T-helper 2 cell treated with Interferon-gamma antibody and Interleukin-4, amounts not matched to agents 5 μg/mL and 100 μg/mL, for 36 hours (primary cell): ENCODE results near the gene ADGRE3.
A peak's percentile ranks its signal among the peaks of the same experiment; 100 is the strongest.
"Not testable (repeated sequence)": the region's sequence is repeated elsewhere in the genome, so short reads cannot be mapped to it uniquely, and the experiment has no call there.

Experiments
- DNase-seq: peaks from one replicate; pipeline ENCODE4 v3.0.0; 2021; ENCODE audit warnings: low spot score
- H3K27ac Mint-ChIP-seq: one replicate; pipeline ENCODE4 v1.8.0; 2021; ENCODE audit warnings: mild to moderate bottlenecking, mixed read lengths
- H3K27me3 Mint-ChIP-seq: one replicate; pipeline ENCODE4 v1.8.0; 2021; ENCODE audit warnings: low read depth, mixed read lengths
- H3K36me3 Mint-ChIP-seq: one replicate; pipeline ENCODE4 v1.8.0; 2021; ENCODE audit warnings: low read depth, mixed read lengths
- H3K4me1 Mint-ChIP-seq: one replicate; pipeline ENCODE4 v1.8.0; 2021; ENCODE audit warnings: low read depth, mixed read lengths
- H3K4me3 Mint-ChIP-seq: one replicate; pipeline ENCODE4 v1.8.0; 2022; ENCODE audit warnings: mild to moderate bottlenecking, moderate library complexity, mixed read lengths
- H3K9me3 Mint-ChIP-seq: one replicate; pipeline ENCODE4 v1.8.0; 2021; ENCODE audit warnings: mixed read lengths

Gene ADGRE3

GRCh38 chr19:14603990-14604387 lies 70.7 kb downstream of the ADGRE3 start:
- no peaks in the 10 kb centered on the region for H3K27me3 Mint-ChIP-seq
- no peak overlapping the region for H3K27ac Mint-ChIP-seq
- no peak overlapping the region for H3K4me3 Mint-ChIP-seq
- DNase-seq = no peak
- no peaks in the 10 kb centered on the region for H3K4me1 Mint-ChIP-seq
- no peaks in the 10 kb centered on the region for H3K9me3 Mint-ChIP-seq
- H3K36me3 Mint-ChIP-seq = no peaks in the 10 kb centered on the region

GRCh38 chr19:14599548-14600147 lies 75.0 kb downstream of the ADGRE3 start:
- Mint-ChIP-seq H3K27me3 (no peaks in the 10 kb centered on the region), H3K9me3 (peaks cover 8% of the 10 kb centered on the region), H3K27ac (no peak overlapping the region), H3K36me3 (no peaks in the 10 kb centered on the region), H3K4me3 (no peak overlapping the region), H3K4me1 (no peaks in the 10 kb centered on the region)
- no peak for DNase-seq

- H3K27ac Mint-ChIP-seq = no peak overlapping the region
- H3K9me3 Mint-ChIP-seq = peaks cover 8% of the 10 kb centered on the region
- no peak for DNase-seq
- H3K36me3 Mint-ChIP-seq = no peaks in the 10 kb centered on the region
- no peak overlapping the region for H3K4me3 Mint-ChIP-seq
- H3K4me1 Mint-ChIP-seq = no peaks in the 10 kb centered on the region
- no peaks in the 10 kb centered on the region for H3K27me3 Mint-ChIP-seq
These were observed 79.1 kb downstream of the ADGRE3 start for GRCh38 chr19:14595558-14595957.

GRCh38 chr19:14589433-14589832 lies 85.2 kb downstream of the ADGRE3 start:
- DNase-seq = peak; percentile 57
- not testable (repeated sequence) for H3K4me1 Mint-ChIP-seq, H3K36me3 Mint-ChIP-seq, H3K27ac Mint-ChIP-seq, H3K27me3 Mint-ChIP-seq, H3K9me3 Mint-ChIP-seq, H3K4me3 Mint-ChIP-seq

- H3K27ac Mint-ChIP-seq, H3K4me3 Mint-ChIP-seq, H3K9me3 Mint-ChIP-seq, H3K27me3 Mint-ChIP-seq, H3K4me1 Mint-ChIP-seq, H3K36me3 Mint-ChIP-seq: not testable (repeated sequence)
- peak; percentile 78 for DNase-seq
These were observed 89.5 kb downstream of the ADGRE3 start for GRCh38 chr19:14585187-14585586.

GRCh38 chr19:14584372-14584771 lies 90.3 kb downstream of the ADGRE3 start:
- H3K4me3 Mint-ChIP-seq, H3K36me3 Mint-ChIP-seq, H3K4me1 Mint-ChIP-seq, DNase-seq, H3K27me3 Mint-ChIP-seq, H3K9me3 Mint-ChIP-seq, H3K27ac Mint-ChIP-seq: not testable (repeated sequence)

GRCh38 chr19:14582894-14583340 lies 91.7 kb downstream of the ADGRE3 start, which contains the start of gene CLEC17A:
CLEC17A (plus strand) TSS chr19:14583084; CDS start chr19:14583161, 77 bp downstream.
- H3K27me3 Mint-ChIP-seq = no peaks in the 10 kb centered on the region
- H3K4me3 Mint-ChIP-seq = no peak within 1 kb of the TSS
- H3K27ac Mint-ChIP-seq = no peak within 1 kb of the TSS

GRCh38 chr19:14580623-14581237 lies 93.9 kb downstream of the ADGRE3 start:
- Mint-ChIP-seq H3K9me3 (no peaks in the 10 kb centered on the region), H3K36me3 (no peaks in the 10 kb centered on the region), H3K27me3 (no peaks in the 10 kb centered on the region), H3K4me3 (no peak overlapping the region), H3K27ac (no peak overlapping the region), H3K4me1 (peaks cover 1% of the 10 kb centered on the region)
- peak; percentile 47 for DNase-seq

More at GRCh38 chr19:14582894-14583340, 91.7 kb downstream of the ADGRE3 start, which contains the start of gene CLEC17A:
- Mint-ChIP-seq H3K4me1 (peaks cover 3% of the 10 kb centered on the region), H3K9me3 (no peaks in the 10 kb centered on the region), H3K36me3 (no peaks in the 10 kb centered on the region)
- DNase-seq = no peak

GRCh38 chr19:14577885-14578427 lies 96.7 kb downstream of the ADGRE3 start:
- Mint-ChIP-seq H3K4me3 (no peak overlapping the region), H3K27me3 (no peaks in the 10 kb centered on the region), H3K36me3 (no peaks in the 10 kb centered on the region), H3K27ac (no peak overlapping the region), H3K4me1 (peaks cover 6% of the 10 kb centered on the region), H3K9me3 (no peaks in the 10 kb centered on the region)
- no peak for DNase-seq

- H3K27me3 Mint-ChIP-seq = no peaks in the 10 kb centered on the region
- no peak for DNase-seq
- H3K4me1 Mint-ChIP-seq = peaks cover 6% of the 10 kb centered on the region
- H3K27ac Mint-ChIP-seq = no peak overlapping the region
- H3K4me3 Mint-ChIP-seq = no peak overlapping the region
- no peaks in the 10 kb centered on the region for H3K9me3 Mint-ChIP-seq
- no peaks in the 10 kb centered on the region for H3K36me3 Mint-ChIP-seq
These were observed 97.4 kb downstream of the ADGRE3 start for GRCh38 chr19:14577264-14577663.

GRCh38 chr19:14576363-14576762 lies 98.3 kb downstream of the ADGRE3 start:
- Mint-ChIP-seq H3K36me3 (peaks cover 4% of the 10 kb centered on the region), H3K9me3 (no peaks in the 10 kb centered on the region), H3K27me3 (no peaks in the 10 kb centered on the region), H3K4me1 (peaks cover 8% of the 10 kb centered on the region), H3K27ac (no peak overlapping the region), H3K4me3 (no peak overlapping the region)
- no peak for DNase-seq

GRCh38 chr19:14575428-14575980 lies 99.1 kb downstream of the ADGRE3 start:
- H3K27me3 Mint-ChIP-seq = no peaks in the 10 kb centered on the region
- H3K4me3 Mint-ChIP-seq = no peak overlapping the region
- H3K27ac Mint-ChIP-seq = no peak overlapping the region
- no peaks in the 10 kb centered on the region for H3K9me3 Mint-ChIP-seq
- H3K36me3 Mint-ChIP-seq = peaks cover 4% of the 10 kb centered on the region
- DNase-seq = no peak
- peaks cover 11% of the 10 kb centered on the region for H3K4me1 Mint-ChIP-seq

- no peaks in the 10 kb centered on the region for H3K9me3 Mint-ChIP-seq
- peak within 1 kb of the TSS; percentile 86 for H3K27ac Mint-ChIP-seq
- H3K36me3 Mint-ChIP-seq = peaks cover 13% of the 10 kb centered on the region
- H3K4me3 Mint-ChIP-seq = peak within 1 kb of the TSS; percentile 96
- no peaks in the 10 kb centered on the region for H3K27me3 Mint-ChIP-seq
- DNase-seq = peak; percentile 93
- H3K4me1 Mint-ChIP-seq = peaks cover 16% of the 10 kb centered on the region
These were observed 102.8 kb downstream of the ADGRE3 start, which contains the start of gene NDUFB7 for GRCh38 chr19:14571695-14572490. NDUFB7 (minus strand) TSS chr19:14572066; CDS start chr19:14572000, 66 bp downstream.
